ENCODE data around the gene PTPRM. TPM values are rescaled to one million over a fixed set of nuclear protein-coding genes. Genes with fewer than 3 reads are reported as not detected.

Gene PTPRM
- total and polyA plus RNA-seq, 2 donors (not counting 3 experiments of a cell fraction or from before 2014, with no cell fraction given), result 37.4 to 43.7 TPM

GRCh38 chr18:7977897-7978296 is 410.8 kb downstream of the PTPRM start:
- Histone ChIP-seq H3K36me3 (ENCODE audit: control insufficient read depth in 2 of 2, extremely low read depth in 1 of 2, insufficient read depth in 2 of 2, low read length in 2 of 2) (no peaks in the 10 kb centered on the region), H3K4me3 (replicated peaks in 1 of 3; ENCODE audit: insufficient read depth in 1 of 3, low read depth in 1 of 3, low read length in 3 of 3) (no peak overlapping the region), H3K9me1 (replicated peaks; ENCODE audit: control insufficient read depth, extremely low read depth, insufficient read depth, low read length) (no peaks in the 10 kb centered on the region), H4K20me1 (replicated peaks; ENCODE audit: control insufficient read depth, extremely low read depth, insufficient read depth, low read length) (no peaks in the 10 kb centered on the region), H3K27ac (ENCODE audit: insufficient read depth, low read depth, low read length) (no peak overlapping the region), H3K4me2 (ENCODE audit: insufficient read depth, low read length) (no peak overlapping the region), H3K9me3 (replicated peaks; ENCODE audit: control insufficient read depth, insufficient read depth, low read length) (no peaks in the 10 kb centered on the region), H3K79me2 (ENCODE audit: control insufficient read depth, insufficient read depth, low read length) (no peaks in the 10 kb centered on the region), H3K4me1 (ENCODE audit: control insufficient read depth, extremely low read depth, insufficient read depth, low read length) (no peaks in the 10 kb centered on the region), H3K9ac (replicated peaks; ENCODE audit: extremely low read depth, insufficient read depth, low read length) (no peak overlapping the region), H3K27me3 (ENCODE audit: control insufficient read depth in 2 of 2, insufficient read depth in 2 of 2, low read length in 2 of 2) (no peaks in the 10 kb centered on the region), H2AFZ (ENCODE audit: low read depth, low read length) (no peak overlapping the region)
- dilution Hi-C loops (cut with MboI; ENCODE audit: extremely low pct_ligation_motif_present, low sequenced_read_pairs), result no loop called here
- ChIA-PET CTCF (interaction anchor here (1.2 to 2.1 kb wide), 3 partner anchors 22 to 242 kb away, joined by 3 to 10 read pairs (median 7); no protein-coding TSS in a partner anchor), POLR2A (no interaction called here)
- TF ChIP-seq GATA2 (IDR thresholded peaks at IDR 0.05; ENCODE audit: insufficient read depth, insufficient read length, low read depth, low read length) (no peak), MAX (IDR thresholded peaks at IDR 0.05; ENCODE audit: insufficient read depth, insufficient read length) (no peak), JUN (IDR thresholded peaks at IDR 0.05; ENCODE audit: borderline replicate concordance, insufficient read depth, insufficient read length, low read depth) (no peak), EZH2 (IDR thresholded peaks at IDR 0.05; ENCODE audit: borderline replicate concordance, low read depth, low read length, severe bottlenecking) (no peak), POLR2A (IDR thresholded peaks at IDR 0.05; ENCODE audit: low read depth, low read length) (no peak), FOS (IDR thresholded peaks at IDR 0.05; ENCODE audit: borderline replicate concordance, insufficient read depth, low read length) (no peak), POLR2AphosphoS5 (IDR thresholded peaks at IDR 0.05; ENCODE audit: insufficient read depth, low read depth, low read length) (no peak), MYC (IDR thresholded peaks at IDR 0.05; ENCODE audit: low read depth, low read length) (no peak)
- TF ChIP-seq, protein P1, sequence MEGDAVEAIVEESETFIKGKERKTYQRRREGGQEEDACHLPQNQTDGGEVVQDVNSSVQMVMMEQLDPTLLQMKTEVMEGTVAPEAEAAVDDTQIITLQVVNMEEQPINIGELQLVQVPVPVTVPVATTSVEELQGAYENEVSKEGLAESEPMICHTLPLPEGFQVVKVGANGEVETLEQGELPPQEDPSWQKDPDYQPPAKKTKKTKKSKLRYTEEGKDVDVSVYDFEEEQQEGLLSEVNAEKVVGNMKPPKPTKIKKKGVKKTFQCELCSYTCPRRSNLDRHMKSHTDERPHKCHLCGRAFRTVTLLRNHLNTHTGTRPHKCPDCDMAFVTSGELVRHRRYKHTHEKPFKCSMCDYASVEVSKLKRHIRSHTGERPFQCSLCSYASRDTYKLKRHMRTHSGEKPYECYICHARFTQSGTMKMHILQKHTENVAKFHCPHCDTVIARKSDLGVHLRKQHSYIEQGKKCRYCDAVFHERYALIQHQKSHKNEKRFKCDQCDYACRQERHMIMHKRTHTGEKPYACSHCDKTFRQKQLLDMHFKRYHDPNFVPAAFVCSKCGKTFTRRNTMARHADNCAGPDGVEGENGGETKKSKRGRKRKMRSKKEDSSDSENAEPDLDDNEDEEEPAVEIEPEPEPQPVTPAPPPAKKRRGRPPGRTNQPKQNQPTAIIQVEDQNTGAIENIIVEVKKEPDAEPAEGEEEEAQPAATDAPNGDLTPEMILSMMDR (IDR thresholded peaks at IDR 0.05; ENCODE audit: extremely low read depth in 1 of 2, insufficient read depth in 1 of 2, low read depth in 1 of 2, low read length in 2 of 2), result no peak
- FAIRE-seq, result no peak
- intact Hi-C loops (cut with micrococcal nuclease), result no loop called here
- BruUV-seq (replicated peaks), result no TSS peak
- DNase-seq (ENCODE audit: low read depth, low spot score), result no peak

All from endothelial cell of umbilical vein (primary cell).